MCF 10A (cell line): Measurements from ENCODE around the gene DCHS1. TPM values are rescaled to one million over a fixed set of nuclear protein-coding genes. Genes with fewer than 3 reads are reported as not detected.

Experiments used
- BruUV-seq: library from RNA; stranded (reverse); fragments of 400-500 nt; replicated peaks from 2 replicates; lab custom pipeline; 2021; lab: Mats Ljungman, UMichigan
- CTCF ChIA-PET: fragments of 300-600 bp; sonication (Branson Sonifier 250); formaldehyde crosslinking; extraction: SDS; loops from one replicate; lab custom pipeline; 2021; ENCODE audit warnings: antibody characterized with exemption, inconsistent platforms; lab: Yijun Ruan, JAX
- POLR2A ChIA-PET: fragments of 300-600, 350-650 bp; sonication (Branson Sonifier 250); formaldehyde crosslinking; extraction: SDS; loops from one replicate; lab custom pipeline; 2020; ENCODE audit warnings: antibody characterized with exemption, inconsistent platforms; lab: Yijun Ruan, JAX
- DNase-seq: peaks from one replicate; pipeline ENCODE4 v3.0.0-alpha.2; 2018; ENCODE audit not compliant: unreplicated experiment
- H3K27ac Mint-ChIP-seq: one replicate; pipeline ENCODE4 v1.8.0; 2022; ENCODE audit warnings: mild to moderate bottlenecking, low read depth, mixed read lengths; ENCODE audit not compliant: unreplicated experiment
- H3K27me3 Mint-ChIP-seq: one replicate; pipeline ENCODE4 v1.8.0; 2022; ENCODE audit warnings: mixed read lengths; ENCODE audit not compliant: insufficient read depth, unreplicated experiment
- H3K36me3 Mint-ChIP-seq: one replicate; pipeline ENCODE4 v1.8.0; 2022; ENCODE audit warnings: mild to moderate bottlenecking, moderate library complexity, mixed read lengths; ENCODE audit not compliant: insufficient read depth, unreplicated experiment
- H3K4me1 Mint-ChIP-seq: one replicate; pipeline ENCODE4 v1.8.0; 2022; ENCODE audit warnings: mixed read lengths; ENCODE audit not compliant: insufficient read depth, unreplicated experiment
- H3K4me3 Mint-ChIP-seq: one replicate; pipeline ENCODE4 v1.8.0; 2022; ENCODE audit warnings: mild to moderate bottlenecking, moderate library complexity, mixed read lengths; ENCODE audit not compliant: unreplicated experiment
- H3K9me3 Mint-ChIP-seq: one replicate; pipeline ENCODE4 v1.8.0; 2022; ENCODE audit warnings: mixed read lengths; ENCODE audit not compliant: unreplicated experiment
- intact Hi-C: fragments of 100-400 bp; cut with micrococcal nuclease; formaldehyde crosslinking; loops from 2 replicates; pipeline ENCODE4 v1.14.1; 2022
- total RNA-seq: library from RNA; stranded (reverse); gene quantifications from 2 replicates; pipeline ENCODE4 v1.2.3, GENCODE V29; 2022
- TF ChIP-seq, protein P1 (sequence below): fragments of 200-600 bp; IDR thresholded peaks from one replicate; pipeline ENCODE4 v1.8.0; 2022; ENCODE audit warnings: antibody characterized with exemption, mild to moderate bottlenecking; ENCODE audit not compliant: unreplicated experiment

Gene DCHS1
- total RNA-seq, 1 experiment from 2014 or later: 0.19 TPM

GRCh38 chr11:6618117-6619003 is 37.2 kb downstream of the DCHS1 start:
- DNase-seq: no peak
- Mint-ChIP-seq H3K9me3 (no peaks in the 10 kb centered on the region), H3K4me3 (no peak overlapping the region), H3K27ac (no peak overlapping the region), H3K4me1 (no peaks in the 10 kb centered on the region), H3K27me3 (no peaks in the 10 kb centered on the region), H3K36me3 (peaks cover 11% of the 10 kb centered on the region)
- CTCF ChIA-PET: interaction anchor here (0.6 to 3.0 kb wide), 13 partner anchors 8 to 239 kb away, joined by 3 to 34 read pairs (median 4); partner anchors contain the start of genes ILK and MRPL17
- intact Hi-C loops: loop anchor here (2.0 kb wide), 1 partner anchor 84 kb away; no protein-coding TSS in a partner anchor
- TF ChIP-seq, protein P1, sequence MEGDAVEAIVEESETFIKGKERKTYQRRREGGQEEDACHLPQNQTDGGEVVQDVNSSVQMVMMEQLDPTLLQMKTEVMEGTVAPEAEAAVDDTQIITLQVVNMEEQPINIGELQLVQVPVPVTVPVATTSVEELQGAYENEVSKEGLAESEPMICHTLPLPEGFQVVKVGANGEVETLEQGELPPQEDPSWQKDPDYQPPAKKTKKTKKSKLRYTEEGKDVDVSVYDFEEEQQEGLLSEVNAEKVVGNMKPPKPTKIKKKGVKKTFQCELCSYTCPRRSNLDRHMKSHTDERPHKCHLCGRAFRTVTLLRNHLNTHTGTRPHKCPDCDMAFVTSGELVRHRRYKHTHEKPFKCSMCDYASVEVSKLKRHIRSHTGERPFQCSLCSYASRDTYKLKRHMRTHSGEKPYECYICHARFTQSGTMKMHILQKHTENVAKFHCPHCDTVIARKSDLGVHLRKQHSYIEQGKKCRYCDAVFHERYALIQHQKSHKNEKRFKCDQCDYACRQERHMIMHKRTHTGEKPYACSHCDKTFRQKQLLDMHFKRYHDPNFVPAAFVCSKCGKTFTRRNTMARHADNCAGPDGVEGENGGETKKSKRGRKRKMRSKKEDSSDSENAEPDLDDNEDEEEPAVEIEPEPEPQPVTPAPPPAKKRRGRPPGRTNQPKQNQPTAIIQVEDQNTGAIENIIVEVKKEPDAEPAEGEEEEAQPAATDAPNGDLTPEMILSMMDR: no peak
- BruUV-seq: no TSS peak
- POLR2A ChIA-PET: interaction anchor here (0.6 to 4.6 kb wide), 17 partner anchors 9 to 298 kb away, joined by 3 to 56 read pairs (median 3); partner anchors contain the start of genes ARFIP2, CAVIN3, ILK and MRPL17

DNA sequence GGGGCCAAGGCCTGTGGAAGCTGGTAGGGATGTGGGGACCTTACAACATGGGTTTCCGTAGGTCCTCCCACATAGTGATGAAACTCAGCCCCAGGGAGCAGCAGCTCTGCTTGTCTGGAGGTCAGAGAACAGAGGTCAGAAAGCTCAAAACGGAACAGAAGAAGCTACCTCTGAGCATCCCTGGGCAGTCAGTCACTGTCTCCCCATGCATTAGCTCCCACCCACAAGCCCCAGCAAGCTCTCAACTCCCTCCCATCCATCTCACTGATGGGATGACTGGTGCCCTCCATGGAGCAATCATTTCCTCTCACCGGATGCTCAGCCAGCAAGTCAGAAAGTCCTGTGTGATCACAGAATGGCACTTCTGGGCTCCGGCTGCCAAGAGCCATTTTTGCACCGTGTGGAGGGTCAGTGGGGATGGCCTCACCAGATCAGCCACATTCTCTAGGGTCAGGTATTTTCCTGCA is 38.3 kb downstream of the DCHS1 start:
- POLR2A ChIA-PET: interaction anchor here (0.9 to 4.6 kb wide), 7 partner anchors 10 to 297 kb away, joined by 3 to 56 read pairs (median 15); partner anchors contain the start of genes ARFIP2, CAVIN3, ILK and MRPL17
- TF ChIP-seq, protein P1: no peak
- Mint-ChIP-seq H3K9me3 (no peaks in the 10 kb centered on the region), H3K36me3 (peaks cover 11% of the 10 kb centered on the region), H3K27ac (no peak overlapping the region), H3K27me3 (no peaks in the 10 kb centered on the region), H3K4me3 (no peak overlapping the region), H3K4me1 (no peaks in the 10 kb centered on the region)
- no peak for DNase-seq
- intact Hi-C loops: no loop called here
- BruUV-seq: no TSS peak
- CTCF ChIA-PET: interaction anchor here (2.1 to 3.0 kb wide), 5 partner anchors 10 to 238 kb away, joined by 6 to 34 read pairs (median 12); partner anchors contain the start of genes ILK and MRPL17

GRCh38 chr11:6616596-6617250 is 38.9 kb downstream of the DCHS1 start:
- Mint-ChIP-seq H3K4me3 (no peak overlapping the region), H3K27ac (no peak overlapping the region), H3K36me3 (peaks cover 11% of the 10 kb centered on the region), H3K27me3 (no peaks in the 10 kb centered on the region), H3K9me3 (no peaks in the 10 kb centered on the region), H3K4me1 (no peaks in the 10 kb centered on the region)
- intact Hi-C loops: no loop called here
- ChIA-PET CTCF (interaction anchor here (2.6 to 3.0 kb wide), 2 partner anchors 10 to 12 kb away, joined by 12 to 17 read pairs; partner anchors contain the start of gene ILK), POLR2A (interaction anchor here (1.1 to 1.2 kb wide), 2 partner anchors 12 to 67 kb away, joined by 3 to 4 read pairs; partner anchors contain the start of gene MRPL17)
- DNase-seq: no peak
- no TSS peak for BruUV-seq
- TF ChIP-seq, protein P1: no peak
